ENCODE measurements around the gene NMNAT2. TPM values are rescaled to one million over a fixed set of nuclear protein-coding genes. Genes with fewer than 3 reads are reported as not detected.

NMNAT2 gene
- total RNA-seq, 1 donor from 2014 or later = 0.68 TPM

DNA sequence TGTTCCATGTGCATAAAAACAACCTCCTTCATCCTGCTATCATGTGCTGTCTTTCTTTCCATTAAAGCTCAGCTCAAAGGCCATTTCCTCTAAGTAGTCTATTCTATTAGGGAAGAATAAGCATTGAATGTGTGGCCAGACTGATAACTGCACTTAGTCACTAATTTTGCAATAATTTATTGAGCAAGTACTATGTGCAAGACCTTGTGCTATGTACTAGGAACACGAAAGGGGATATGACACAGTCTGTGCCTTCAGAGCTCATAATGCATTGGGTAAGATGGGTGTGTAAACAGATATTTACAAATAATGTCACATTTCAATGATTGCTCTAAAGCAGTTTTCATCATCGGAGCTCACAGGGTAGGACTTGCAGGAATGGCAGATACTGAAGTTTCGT, 54.2 kb downstream of the NMNAT2 start:
- no peak for DNase-seq

DNA sequence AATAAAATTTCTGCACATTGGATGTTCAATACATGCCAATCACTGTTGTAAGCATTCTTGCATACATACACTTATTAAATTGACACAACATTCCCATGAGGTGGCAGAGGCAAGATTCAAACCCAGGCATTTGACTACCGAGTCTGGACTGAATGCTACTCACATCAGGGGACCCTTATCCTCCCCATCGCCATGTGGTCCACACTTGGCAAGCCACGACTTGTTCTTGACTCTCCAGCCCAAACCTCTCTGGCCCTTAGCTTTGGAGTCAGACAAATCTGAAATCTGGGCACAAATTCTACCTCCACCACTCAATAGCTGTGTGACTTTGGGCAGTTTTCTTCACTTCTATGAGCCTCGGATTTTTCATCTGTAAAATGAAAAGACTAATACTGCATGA, 57.1 kb downstream of the NMNAT2 start:
- DNase-seq = no peak

DNA sequence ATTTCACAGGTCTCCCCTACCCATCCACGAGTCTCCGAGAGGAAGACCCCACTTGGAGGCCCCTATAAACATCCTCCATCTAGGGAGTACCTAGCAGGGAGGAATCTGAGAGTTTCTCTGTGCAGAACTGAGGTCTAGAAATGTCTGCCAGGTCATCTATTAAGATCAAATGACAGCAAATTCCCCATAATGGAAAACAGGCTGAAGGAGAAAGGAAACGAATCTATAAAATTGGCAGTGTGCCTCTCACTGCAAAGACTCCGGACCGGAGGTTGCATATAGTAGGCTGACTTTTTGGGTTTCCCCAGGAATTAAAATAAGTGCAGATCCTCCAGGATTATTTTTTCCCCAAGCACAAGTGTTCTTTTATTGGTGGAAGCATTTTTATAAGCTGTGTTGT, 57.7 kb downstream of the NMNAT2 start:
- DNase-seq = no peak

DNA sequence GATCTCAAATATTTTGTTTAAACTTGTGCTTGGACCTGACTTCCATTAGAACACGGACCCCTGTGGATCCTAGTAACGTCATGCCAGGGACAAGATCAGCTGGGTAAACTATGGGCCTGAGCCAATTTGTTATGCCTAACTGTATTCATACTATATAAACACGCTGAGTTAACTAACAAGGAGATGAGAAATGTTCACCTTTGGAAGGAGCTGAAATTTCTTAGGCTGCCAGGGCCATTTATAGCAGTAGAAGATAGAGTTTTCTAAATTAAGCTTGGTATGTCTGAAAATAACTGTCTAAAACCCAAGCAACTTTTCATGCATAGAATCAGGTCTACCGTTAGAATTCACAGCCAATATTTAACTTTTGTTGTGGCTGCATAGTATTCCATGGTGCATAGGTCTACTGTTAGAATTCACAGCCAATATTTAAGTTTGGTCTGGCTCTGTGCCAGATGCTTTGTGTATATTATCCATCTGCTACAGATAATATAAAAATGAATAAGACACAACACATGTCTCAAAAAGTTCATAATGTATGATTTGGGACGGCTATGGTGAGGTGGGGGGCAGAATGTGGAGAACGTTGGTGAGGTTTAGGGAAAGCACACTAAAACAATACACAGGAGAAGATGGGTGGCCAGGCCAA, 61.5 kb downstream of the NMNAT2 start:
- DNase-seq = no peak

GRCh38 chr1:183355797-183356196, 62.4 kb downstream of the NMNAT2 start:
- no peak for DNase-seq

- no peak for DNase-seq
Measured at GRCh38 chr1:183355181-183355580, 63.0 kb downstream of the NMNAT2 start.

GRCh38 chr1:183353597-183353996, 64.6 kb downstream of the NMNAT2 start:
- DNase-seq = no peak

GRCh38 chr1:183349201-183349711, 68.9 kb downstream of the NMNAT2 start:
- no peak for DNase-seq

- no peak for DNase-seq
Measured at GRCh38 chr1:183346276-183346732, 71.9 kb downstream of the NMNAT2 start.

- no peak for DNase-seq
Measured at GRCh38 chr1:183339556-183340167, 78.5 kb downstream of the NMNAT2 start.

DNA sequence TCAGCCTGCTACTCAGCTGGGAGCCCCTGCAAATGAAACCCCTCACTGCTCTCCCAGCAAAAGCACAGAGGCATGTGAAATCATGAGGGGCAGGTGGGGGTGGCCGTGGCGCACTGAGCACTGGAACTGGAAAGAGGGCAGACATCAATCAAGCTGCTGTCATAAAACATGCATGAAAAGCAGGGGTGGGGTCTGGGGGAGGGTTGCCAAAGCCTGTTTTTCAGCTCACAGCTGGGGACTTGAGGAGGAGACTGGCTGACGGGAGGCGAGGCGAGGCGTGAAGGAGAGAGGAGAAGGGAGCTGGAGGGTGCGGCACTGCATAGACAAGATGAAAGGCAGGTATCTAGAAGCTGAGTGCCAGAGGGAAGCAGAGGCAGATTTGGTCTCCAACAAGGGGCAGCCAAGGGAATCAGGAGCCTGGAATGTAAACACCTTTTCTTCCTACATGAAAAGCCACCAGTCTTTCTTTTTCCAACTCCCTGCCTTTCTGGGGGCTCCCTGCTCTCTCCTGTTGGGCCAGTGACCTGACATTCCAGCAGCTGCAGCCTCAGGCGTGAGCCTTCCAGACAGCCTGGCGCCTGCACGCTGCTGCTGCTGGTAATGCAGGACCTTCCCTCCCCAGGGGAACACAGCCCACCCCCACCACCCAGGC, 87.0 kb downstream of the NMNAT2 start:
- DNase-seq = no peak

- no peak for DNase-seq
Measured at GRCh38 chr1:183330335-183330734, 87.8 kb downstream of the NMNAT2 start.

DNA sequence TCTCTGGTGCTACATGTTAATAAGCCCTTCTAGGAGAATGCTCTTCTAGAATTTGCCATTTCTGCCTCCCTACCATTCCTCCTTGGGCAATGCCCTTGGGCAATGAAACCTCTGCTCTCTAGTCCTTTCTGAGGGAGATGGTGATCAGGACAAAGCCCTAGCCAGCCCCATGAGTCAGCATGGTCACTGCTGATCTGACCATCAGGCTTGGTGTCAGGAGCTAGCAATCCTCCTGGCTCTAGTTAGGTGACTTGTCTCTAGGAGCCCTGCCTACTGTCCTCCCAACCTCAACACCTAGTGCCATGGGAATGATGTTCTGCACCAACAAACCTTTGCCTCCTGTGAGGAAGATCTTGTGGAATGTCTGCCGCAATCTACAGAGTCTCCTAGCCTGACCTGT, 89.8 kb downstream of the NMNAT2 start:
- DNase-seq = no peak

DNA sequence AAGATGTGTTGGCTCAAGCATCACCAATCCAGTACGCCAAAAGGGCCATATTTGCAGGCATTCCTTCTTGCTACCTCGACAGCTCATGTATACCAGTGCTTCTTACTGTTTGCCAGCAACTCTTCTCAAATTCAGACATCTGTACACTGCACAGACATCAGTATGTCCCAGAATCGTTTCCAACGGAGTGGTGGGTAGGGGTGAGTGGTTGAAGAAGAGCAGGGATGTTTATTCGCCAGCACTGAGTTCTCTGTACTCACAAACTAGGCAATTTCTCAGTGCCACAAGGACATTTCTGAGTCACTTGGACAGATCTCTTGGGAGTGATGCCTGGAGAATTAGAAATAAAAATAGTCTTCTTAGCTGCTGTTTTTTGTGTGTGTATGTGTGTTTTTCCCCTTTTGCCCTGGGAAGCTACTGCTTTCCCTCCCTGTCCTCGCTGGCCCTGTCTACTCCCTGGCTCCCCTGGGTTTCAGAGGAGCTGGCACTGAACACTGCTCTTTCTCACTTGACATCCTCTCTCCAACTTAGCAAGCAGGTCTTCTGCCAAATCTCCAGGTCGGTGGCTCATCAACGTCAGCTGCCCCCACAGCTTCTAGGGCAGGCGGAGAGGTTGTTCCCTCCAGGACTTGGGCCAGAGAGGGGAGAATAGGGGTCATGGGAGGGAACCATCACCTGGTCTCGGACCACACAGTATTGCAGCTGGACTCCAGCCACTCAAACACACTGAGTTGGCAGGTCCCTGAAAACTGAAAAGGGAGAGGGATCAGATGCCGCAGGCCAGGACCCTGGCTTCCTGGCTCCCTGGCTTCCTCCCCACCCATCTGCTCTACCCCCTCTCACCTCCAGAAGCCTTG, 90.5 kb downstream of the NMNAT2 start:
- no peak for DNase-seq

DNA sequence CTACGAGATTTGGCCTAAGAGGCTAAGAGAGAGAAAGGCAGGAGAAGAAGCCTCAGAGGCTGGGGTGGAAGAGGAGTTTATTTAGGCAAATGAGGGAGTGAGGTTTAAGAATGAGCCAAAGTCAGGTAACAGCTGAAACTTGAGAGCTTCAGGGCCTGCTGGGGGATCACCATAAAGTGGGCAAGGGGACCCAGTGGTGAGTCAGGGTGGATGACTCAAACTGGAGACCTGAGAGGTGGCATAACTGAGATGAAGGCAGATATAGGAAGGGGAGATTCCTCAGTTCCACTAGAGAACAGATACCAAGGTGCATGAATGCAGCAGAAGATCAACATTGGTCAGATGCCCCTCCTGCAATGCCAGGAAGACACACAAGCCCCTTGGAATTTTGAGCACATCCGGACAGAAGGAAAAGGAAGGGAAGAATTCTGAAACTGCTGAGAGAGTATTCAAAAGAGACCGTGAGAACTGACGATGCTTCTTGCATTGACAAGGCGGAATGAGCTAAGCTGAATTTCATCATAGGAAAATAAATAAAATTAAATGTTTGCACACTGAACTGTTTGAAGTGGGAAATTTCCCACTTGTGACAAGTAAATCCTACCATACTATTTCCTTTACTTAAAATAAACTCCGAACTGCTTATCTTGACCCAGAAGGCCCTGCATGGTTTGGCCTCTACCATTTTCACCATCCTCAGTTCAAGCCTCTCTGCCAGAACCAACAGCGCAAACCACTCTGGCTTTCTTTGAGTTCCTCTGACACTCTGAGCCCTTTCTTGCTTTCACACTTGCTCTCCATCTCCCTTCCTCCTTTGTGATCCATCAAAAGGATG, 94.1 kb downstream of the NMNAT2 start:
- DNase-seq = peak; percentile 34

GRCh38 chr1:183319606-183320005, 98.6 kb downstream of the NMNAT2 start:
- no peak for DNase-seq

- no peak for DNase-seq
Measured at GRCh38 chr1:183319051-183319450, 99.1 kb downstream of the NMNAT2 start.

DNA sequence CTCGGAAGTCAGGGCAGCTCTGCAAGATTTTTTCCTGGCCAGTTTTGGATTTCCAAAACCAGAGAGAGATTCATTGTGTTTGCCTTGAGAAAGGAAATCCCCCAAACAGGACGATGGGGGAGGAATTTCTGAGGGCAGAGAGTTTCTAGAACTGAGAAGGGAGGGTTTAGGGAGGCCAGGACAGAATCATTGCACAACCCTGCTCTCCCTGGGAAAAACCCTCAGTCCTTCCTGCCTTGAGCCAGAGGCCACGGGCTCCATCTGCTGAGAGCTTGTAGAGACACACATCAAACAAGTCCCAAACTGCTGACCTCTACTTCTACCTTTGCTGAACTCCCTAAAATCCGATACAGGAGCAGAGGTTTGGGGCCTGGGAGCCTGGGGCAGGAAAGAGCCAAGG, 99.7 kb downstream of the NMNAT2 start:
- DNase-seq = peak; percentile 87

DNA sequence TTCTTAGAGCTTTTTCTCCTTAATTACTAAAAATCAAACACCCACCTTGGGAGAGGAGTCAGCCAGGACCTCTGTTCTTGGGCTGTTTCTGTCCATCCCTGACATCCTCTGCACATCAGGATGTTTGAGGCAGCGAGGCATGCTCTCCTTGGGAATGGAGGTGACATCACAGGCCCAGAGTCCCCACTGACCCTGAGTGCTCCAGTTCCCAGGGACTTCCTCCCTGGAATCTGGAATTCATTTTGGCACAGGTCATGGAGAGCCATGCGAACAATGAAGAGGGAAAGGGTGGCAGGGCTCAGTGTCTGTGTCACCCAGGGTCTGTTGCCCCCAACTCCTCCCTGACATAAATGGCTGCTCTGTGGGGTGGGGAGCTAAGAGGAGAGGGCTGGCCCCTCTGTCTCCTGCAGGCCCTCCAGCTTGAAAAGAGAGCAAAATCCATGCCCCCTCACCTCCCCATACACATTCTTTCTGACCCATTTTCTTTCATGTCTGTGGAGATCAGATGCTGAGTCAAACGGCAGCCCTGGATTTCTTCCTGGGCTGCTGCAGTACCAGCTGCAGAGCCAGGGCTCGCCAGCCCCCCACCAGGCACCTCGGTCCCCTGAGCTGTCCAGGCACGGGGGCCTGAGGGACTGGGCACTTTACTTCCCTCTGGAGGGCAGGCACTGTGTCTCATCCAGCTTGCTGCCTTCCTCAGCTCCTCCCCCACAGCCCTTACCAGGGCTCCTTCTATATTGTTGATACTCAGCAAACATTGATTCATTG, 102.0 kb downstream of the NMNAT2 start:
- no peak for DNase-seq

GRCh38 chr1:183313063-183313462, 105.1 kb downstream of the NMNAT2 start:
- no peak for DNase-seq

All from dermis blood vessel endothelial cell (primary cell).